Inflammatory macrophage (primary cell): ENCODE measurements around the gene PRKAG1.
A peak's percentile ranks its signal among the peaks of the same experiment; 100 is the strongest.

Source experiments
- DNase-seq, 2 donors: peaks; one replicate each; pipeline ENCODE4 v3.0.0-alpha.2; 2020 to 2022

PRKAG1 gene

GRCh38 chr12:48961331-48961730 lies 57.2 kb downstream of the PRKAG1 start:
- DNase-seq: no peak

- DNase-seq: no peak
Measured at GRCh38 chr12:48960834-48961233, 57.7 kb downstream of the PRKAG1 start.

- no peak for DNase-seq
Measured at GRCh38 chr12:48958049-48958388, 60.6 kb downstream of the PRKAG1 start.

DNA sequence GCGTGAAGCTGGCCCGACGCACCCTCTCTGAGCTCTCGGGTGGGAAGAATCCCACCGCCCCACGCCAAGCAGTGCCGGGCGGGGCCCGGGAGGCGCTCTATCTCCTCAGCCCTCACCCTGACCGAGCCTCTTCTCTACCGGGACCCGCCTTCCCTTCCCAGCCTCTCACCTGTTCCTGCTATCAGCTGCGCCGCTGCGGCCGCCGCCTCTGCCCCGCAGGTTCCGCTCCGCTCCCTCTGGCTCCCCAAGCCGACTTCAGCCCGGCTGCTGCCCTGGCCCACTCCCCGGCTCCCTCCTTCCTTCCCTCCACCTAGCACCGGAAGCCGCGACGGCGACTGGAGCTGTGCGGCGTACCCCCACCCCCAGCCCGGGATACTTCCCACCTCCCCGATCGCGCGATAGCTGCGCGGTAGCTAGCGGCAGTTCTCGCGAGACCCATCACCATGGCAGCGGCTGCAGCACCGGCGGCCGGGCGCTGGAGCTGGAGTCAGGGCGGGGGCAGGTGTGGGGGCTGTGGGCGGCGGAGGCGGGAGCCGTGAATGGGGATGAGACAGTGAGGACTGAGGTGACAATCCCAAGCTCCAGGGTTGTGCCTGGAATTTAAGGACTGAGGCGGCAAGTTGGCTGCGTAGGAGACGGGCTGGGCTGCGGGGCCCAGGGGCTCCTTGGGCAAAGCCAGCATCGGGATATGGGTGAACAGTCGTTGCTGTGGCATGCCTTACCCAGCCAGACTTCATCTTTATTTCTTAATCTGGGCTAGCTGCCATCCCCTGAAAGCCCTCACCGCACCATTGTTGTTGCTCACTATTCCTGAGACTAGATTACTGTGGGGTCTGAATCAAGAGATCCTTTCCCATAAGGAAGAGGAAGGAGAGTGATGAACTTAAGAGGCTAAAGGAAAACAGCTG lies 61.2 kb downstream of the PRKAG1 start, which contains the start of gene ARF3:
ARF3 (minus strand) TSS at position 347 of the 908 bp plus-strand sequence. CDS start 16,392 bp downstream, outside the sequence.
- peak; percentile 89 to 95 for DNase-seq

DNA sequence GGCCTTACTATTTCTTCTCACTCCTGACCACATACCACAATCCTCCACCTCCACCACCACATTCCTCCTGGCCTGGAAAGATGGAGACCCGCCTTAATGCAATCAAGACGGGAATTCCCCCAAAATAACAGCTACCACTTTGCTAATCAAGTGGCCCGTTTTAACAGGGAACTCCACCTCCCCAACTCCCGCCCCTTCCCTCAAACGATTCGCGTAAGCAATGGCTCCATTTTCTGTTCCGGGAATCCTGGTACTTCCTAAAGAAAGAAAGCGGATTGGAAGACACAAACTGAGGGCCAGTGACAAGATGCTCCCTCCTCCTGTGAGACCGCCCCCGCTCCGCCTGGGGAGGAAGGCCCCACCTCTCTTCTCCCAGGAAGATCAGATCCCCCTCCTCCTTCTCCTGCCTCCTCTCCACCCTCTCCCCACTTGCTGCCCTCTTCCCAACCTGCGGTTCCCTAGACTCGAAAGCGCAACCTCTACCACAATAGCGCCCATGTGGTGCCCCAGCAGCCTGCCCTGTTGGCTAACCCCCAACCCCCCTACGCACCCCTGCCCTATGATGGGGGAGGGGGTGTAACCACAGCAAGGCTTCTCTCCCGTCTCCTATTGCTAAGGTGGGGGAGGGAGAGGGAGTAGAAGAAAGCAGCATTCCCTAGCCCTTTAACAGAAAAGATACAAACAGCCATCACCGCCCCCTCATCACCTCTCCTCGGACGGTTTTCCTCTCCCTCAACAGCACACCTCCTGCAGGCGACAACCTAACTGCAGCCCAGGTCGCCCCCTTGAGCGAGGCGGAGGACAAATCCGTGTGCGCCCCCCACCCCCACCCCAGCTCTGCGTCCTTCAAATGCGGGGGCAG lies 62.1 kb downstream of the PRKAG1 start:
- peak; percentile 87 to 90 for DNase-seq

DNA sequence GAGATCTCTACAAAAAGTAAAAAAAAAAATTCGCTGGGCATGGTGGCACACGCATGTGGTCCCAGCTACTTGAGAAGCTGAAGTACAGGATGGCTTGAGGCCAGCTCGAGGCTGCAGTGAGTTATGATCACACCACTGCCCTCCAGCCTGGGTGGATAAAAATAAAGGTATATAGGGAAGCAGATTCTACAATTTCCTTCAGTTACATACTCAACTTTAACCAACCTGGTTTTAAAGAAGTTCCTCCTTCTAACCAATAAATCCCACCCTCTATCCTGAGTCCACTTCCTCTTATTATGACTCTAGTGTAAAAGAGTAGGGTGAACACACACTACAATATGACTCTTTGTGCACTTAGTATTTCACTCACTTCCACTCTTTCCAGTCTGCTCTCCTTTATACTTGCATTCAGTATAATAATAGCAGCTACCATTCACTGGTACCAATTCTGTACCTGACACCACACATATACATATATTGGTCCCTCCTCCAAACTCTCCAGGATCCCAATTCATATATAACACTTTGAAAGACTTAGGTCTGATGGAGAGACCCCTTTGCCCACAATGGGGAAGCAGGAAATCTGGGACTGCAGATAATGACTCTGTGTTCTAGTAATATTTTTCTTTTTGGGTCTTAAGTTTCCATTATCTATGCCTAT lies 63.6 kb downstream of the PRKAG1 start:
- peak; percentile 50 to 75 for DNase-seq

DNA sequence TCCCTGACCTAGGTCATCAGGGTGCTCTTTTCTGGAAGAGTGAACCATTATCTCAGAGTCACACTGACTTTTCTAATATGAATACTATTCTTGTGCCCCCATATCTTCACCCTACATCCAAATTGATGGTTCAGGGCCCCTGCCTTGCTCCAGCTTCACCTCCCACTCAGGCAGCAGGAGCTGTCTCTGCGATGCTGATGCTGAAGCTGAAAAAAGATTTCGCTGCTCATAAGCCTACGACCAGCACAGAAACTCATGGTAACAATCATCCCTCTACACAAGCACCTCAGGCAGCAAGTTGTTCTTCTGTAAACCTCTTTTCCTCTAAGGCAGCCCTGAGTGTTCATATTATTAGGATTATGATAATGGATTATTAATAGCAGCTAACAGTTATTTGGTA lies 64.5 kb downstream of the PRKAG1 start:
- no peak for DNase-seq

DNA sequence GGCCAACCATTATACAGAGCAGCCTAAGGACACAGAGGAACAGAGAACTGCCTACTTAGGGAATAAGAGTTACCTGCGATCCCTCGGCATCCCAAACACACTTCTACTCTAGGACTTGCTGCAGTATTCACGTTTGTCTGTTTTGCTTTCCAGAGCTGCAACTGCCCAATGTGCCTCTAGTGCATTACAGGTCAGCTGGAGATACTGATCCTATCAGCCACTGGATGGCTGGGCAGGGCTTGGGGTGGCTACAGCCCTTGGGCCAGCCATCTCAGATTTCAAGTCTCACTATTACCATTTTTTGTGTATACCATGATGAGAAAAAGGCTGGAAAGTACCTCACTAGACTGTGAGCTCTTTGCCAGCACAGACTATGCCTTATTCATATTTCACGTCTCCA lies 65.9 kb downstream of the PRKAG1 start:
- DNase-seq: no peak
